Measurements from ENCODE around the gene DUSP9.

The DUSP9 gene

GRCh38 chrX:153642655-153643430, 4.2 kb upstream of the DUSP9 start:
- TF ChIP-seq CTCF (IDR thresholded peaks at IDR 0.05; ENCODE audit: extremely low read depth, missing control alignments): no peak
- no peak for DNase-seq (ENCODE audit: low spot score)

DNA sequence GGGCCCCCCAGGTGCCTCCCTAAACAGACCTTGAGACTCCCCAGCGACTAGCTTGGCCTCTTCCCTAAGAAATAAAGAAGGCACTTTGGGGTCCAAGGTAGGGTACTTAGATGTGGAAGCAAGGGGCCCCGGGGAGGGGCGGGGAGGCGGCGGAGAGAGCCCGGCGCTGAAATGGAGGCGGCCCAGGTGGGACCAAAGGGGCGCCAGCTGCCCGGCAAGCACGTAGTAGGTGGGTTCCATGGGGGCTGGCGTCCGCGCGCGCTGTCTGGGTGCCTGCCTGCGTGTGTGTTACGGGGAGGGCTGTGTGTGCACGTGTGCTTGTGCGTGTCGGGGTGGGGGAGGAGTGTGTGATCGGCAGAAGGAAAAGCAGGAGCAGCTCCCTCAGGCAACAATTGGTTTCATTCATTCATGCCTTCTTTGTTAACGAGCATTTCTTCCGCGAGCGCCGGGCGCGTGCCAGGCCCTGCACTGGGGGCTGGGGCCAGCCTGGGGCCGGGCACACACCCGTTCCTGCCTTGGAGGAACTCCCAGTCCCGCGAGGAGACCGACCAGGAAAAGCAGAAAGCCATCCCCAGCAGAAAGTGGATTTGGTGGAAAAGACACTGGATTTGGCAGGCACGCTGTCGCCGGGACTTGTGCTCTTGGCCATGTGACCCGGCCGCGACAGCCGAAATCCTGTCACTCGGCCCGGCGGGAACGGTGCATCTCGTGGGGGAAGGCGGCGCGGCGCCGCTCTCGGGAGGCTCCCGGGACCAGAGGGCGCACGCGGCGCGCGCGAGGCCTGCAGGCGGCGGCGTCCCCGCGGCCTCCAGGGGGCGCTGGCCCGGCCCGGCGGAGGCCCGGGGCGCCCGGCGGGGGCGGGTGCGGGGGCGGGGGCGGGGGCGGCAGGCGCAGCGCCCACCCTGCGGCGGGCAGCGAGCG, 3.3 kb upstream of the DUSP9 start:
- peak; percentile 68 for DNase-seq (ENCODE audit: low spot score)

DNA sequence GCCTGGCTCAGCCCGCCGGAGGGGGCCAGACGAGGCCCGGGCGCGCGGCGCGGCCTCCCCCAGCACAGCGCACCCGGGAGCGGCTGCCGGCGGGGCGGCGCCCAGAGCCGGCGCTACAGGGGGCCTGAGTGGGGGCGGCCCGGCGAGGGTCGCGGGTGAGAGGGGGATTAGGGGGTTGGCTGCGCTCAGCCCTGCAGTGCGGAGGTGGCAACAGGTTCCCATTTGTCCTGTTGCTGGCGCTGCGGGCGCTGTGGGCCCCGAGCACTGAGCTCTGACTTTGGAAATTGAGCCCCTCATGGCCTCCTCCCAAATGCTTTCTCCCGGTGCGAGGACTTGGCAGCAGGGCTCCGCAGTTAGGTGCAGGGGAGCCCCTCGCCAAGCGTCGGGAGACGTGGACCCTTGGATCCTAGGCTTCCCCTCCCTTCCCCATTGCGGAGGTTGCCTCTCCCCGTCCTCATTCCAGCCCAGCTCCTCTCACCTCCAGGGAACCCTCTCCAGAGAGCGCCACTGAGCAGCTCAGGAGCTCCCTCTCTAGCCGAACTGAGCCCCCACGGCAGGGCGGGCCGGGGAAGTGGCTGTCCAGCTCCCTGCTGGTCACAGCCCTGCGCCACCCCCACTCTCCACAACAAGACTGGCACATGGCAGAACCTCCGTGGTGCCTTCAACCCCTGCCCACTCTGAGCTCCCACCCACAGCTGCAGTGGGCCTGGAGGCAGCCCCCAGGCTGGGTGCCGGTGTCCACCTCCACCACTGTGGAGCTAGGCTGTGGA, 2.5 kb upstream of the DUSP9 start:
- peak; percentile 10 for DNase-seq (ENCODE audit: low spot score)
- TF ChIP-seq CTCF (IDR thresholded peaks at IDR 0.05; ENCODE audit: extremely low read depth, missing control alignments): no peak

More for the DNA sequence above, 3.3 kb upstream of the DUSP9 start:
- TF ChIP-seq CTCF (IDR thresholded peaks at IDR 0.05; ENCODE audit: extremely low read depth, missing control alignments): peak; percentile 20

DNA sequence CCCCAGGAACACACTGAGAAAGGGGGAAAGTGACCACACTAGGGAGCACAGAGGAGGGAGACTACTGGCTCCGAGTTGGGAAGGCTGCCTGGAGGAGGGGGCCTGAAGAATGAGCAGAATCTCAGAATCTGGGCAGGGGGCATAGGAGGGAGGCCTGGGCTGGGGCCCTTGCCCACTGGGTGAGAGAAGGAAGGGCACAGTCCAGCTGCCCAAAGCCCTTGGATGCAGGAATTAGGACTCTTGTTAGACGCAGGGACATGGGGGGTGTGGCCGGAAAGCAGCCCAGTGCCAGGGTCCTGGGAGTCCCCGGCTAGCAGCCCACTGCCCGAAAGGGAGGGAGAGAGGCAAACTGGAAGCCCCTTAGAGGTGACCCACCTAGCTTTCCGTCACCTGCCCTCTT, 1.9 kb upstream of the DUSP9 start:
- DNase-seq (ENCODE audit: low spot score): peak; percentile 10
- TF ChIP-seq CTCF (IDR thresholded peaks at IDR 0.05; ENCODE audit: extremely low read depth, missing control alignments): no peak

- peak; percentile 12 for DNase-seq (ENCODE audit: low spot score)
- no peak for TF ChIP-seq CTCF (IDR thresholded peaks at IDR 0.05; ENCODE audit: extremely low read depth, missing control alignments)
Observed at GRCh38 chrX:153645921-153646488, 998 bp upstream of the DUSP9 start.

DNA sequence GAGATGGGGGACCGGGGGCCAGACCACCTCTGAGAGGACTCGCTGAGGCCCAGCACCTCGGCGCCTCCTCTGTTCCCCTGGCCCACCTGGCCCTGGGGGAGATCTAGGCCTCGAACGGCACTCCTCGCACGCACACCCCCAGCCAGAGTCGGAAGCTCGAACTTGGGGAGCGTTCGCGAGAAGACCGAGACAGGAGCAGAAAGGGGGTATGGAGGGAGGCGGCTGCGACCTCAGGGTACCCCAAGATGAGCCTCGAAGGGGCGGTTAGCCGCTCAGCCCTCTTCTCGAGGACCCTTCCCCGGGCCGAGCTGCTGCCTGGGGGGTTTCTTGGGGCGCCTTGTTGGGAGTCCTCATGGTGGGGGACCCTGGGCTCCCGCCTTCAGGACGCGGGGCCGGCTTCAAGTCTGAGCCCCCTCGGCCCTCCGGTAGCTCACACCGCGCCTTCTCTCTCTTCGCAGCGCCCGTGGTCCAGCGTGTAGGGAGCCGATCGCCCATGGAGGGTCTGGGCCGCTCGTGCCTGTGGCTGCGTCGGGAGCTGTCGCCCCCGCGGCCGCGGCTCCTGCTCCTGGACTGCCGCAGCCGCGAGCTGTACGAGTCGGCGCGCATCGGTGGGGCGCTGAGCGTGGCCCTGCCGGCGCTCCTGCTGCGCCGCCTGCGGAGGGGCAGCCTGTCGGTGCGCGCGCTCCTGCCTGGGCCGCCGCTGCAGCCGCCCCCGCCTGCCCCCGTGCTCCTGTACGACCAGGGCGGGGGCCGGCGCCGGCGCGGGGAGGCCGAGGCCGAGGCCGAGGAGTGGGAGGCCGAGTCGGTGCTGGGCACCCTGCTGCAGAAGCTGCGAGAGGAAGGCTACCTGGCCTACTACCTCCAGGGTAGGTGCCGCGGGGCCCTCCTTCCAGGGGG, 706 bp downstream of the DUSP9 start:
- no peak for TF ChIP-seq CTCF (IDR thresholded peaks at IDR 0.05; ENCODE audit: extremely low read depth, missing control alignments)

More for the DNA sequence above, 706 bp downstream of the DUSP9 start:
- DNase-seq (ENCODE audit: low spot score): peak; percentile 25
